K562 (cell line): ENCODE results near the gene ATP5ME. TPM values are rescaled to one million over a fixed set of nuclear protein-coding genes. Genes with fewer than 3 reads are reported as not detected.

Experiments
- ATAC-seq: fragments of 200-7000 bp; cut with Tn5 transposase; 3 replicates; pipeline ENCODE4 v1.9.1; 2020; ENCODE audit warnings: moderate library complexity
- BruUV-seq: library from RNA; stranded (reverse); fragments of 400-500 nt; replicated peaks from 2 replicates; lab custom pipeline; 2021; lab: Mats Ljungman, UMichigan
- CTCF ChIA-PET: fragments of 300-600 bp; formaldehyde crosslinking; extraction: SDS; loops from one replicate; lab custom pipeline; 2021; ENCODE audit warnings: low intra/inter-chr PET ratio; lab: Yijun Ruan, JAX
- POLR2A ChIA-PET: fragments of 300-600, 350-650 bp; sonication (Branson Sonifier 250); formaldehyde crosslinking; extraction: SDS; loops from one replicate; lab custom pipeline; 2021; ENCODE audit warnings: antibody characterized with exemption, inconsistent platforms; lab: Yijun Ruan, JAX
- DNase-seq, 4 experiments: peaks; one replicate each; pipeline versions ENCODE4 v3.0.0 to v3.0.0-alpha.2; 2011 to 2018; ENCODE audit warnings: low spot score in 3 of 4, mixed read lengths in 3 of 4; ENCODE audit errors: extremely low read depth in 1 of 4
- FAIRE-seq: peaks from 2 replicates; lab custom pipeline; 2011; peaks lifted over from hg19 to GRCh38; lab: Jason Lieb, UNC
- H2AFZ ChIP-seq: 2 replicates; pipeline ENCODE4 v1.6.0; 2011; ENCODE audit warnings: low read depth, low read length, control low read depth, inconsistent platforms
- H3K27ac ChIP-seq: fragments of 200-600 bp; 3 replicates; pipeline ENCODE4 v1.8.0; 2011; ENCODE audit warnings: low read depth, mild to moderate bottlenecking, control low read depth, inconsistent platforms, low read length, moderate library complexity, mixed read lengths; ENCODE audit errors: extremely low read depth
- H3K27me3 ChIP-seq, 2 experiments: fragments of 300-600 bp in 1 of 2; 2 replicates in 1 of 2; 3 replicates in 1 of 2; pipeline versions ENCODE4 v1.6.0 to v1.8.0; 2011; ENCODE audit warnings: inconsistent platforms in 2 of 2, low read length in 2 of 2, mild to moderate bottlenecking in 1 of 2, mixed read lengths in 1 of 2, moderate library complexity in 1 of 2; ENCODE audit not compliant: control insufficient read depth in 2 of 2, insufficient read depth in 2 of 2
- H3K36me3 ChIP-seq: fragments of 300-600 bp; 3 replicates; pipeline ENCODE4 v1.8.0; 2011; ENCODE audit warnings: mild to moderate bottlenecking, low read length, inconsistent platforms; ENCODE audit not compliant: control insufficient read depth, insufficient read depth
- H3K4me1 ChIP-seq, 2 experiments: fragments of 200-600 bp in 1 of 2; replicated peaks in 1 of 2; 2 replicates in 1 of 2; 3 replicates in 1 of 2; pipeline versions ENCODE4 v1.5.1 to v1.8.0; 2011; ENCODE audit warnings: inconsistent platforms in 2 of 2, low read length in 2 of 2, mild to moderate bottlenecking in 1 of 2, mixed read lengths in 1 of 2, moderate library complexity in 1 of 2; ENCODE audit not compliant: control insufficient read depth in 2 of 2, insufficient read depth in 2 of 2
- H3K4me2 ChIP-seq: 2 replicates; pipeline ENCODE4 v1.6.1; 2011; ENCODE audit warnings: low read length, control low read depth, inconsistent platforms, mixed read lengths; ENCODE audit not compliant: insufficient read depth
- H3K4me3 ChIP-seq: fragments of 200-600 bp; sonication (generic), shearing (Covaris generic); 2 replicates; pipeline ENCODE4 v1.5.1; 2016; ENCODE audit warnings: control low read depth, inconsistent platforms
- H3K79me2 ChIP-seq: fragments of 200-600 bp; 3 replicates; pipeline ENCODE4 v1.8.0; 2011; ENCODE audit warnings: low read length, inconsistent platforms; ENCODE audit not compliant: control insufficient read depth, insufficient read depth
- H3K9ac ChIP-seq, 2 experiments: 2 replicates each; pipeline versions ENCODE4 v1.6.0 to v1.6.1; 2011; ENCODE audit warnings: low read depth in 2 of 2, low read length in 2 of 2, control low read depth in 1 of 2, inconsistent platforms in 1 of 2, mild to moderate bottlenecking in 1 of 2, mixed read lengths in 1 of 2; ENCODE audit not compliant: insufficient read depth in 1 of 2
- H3K9me1 ChIP-seq: one replicate; pipeline ENCODE4 v1.6.0; 2011; ENCODE audit warnings: inconsistent platforms, mild to moderate bottlenecking, low read length, moderate library complexity; ENCODE audit not compliant: control insufficient read depth, insufficient read depth
- H3K9me3 ChIP-seq: replicated peaks from 2 replicates; pipeline ENCODE4 v1.5.1; 2011; ENCODE audit warnings: low read depth, low read length, inconsistent platforms; ENCODE audit not compliant: control insufficient read depth, insufficient read depth
- H4K20me1 ChIP-seq: replicated peaks from 2 replicates; pipeline ENCODE4 v1.6.1; 2011; ENCODE audit warnings: low read length, inconsistent platforms, mixed read lengths; ENCODE audit not compliant: control insufficient read depth, insufficient read depth
- ETV5 ChIP-seq: sonication (generic); formaldehyde crosslinking; IDR thresholded peaks from 2 replicates; pipeline ENCODE4 v1.4.0; 2020; ENCODE audit warnings: low read depth, mild to moderate bottlenecking, missing genetic modification reagents
- MCM2 ChIP-seq: fragments of 450-650 bp; IDR thresholded peaks from 2 replicates; pipeline ENCODE4 v1.6.1; 2017; ENCODE audit warnings: low read depth, mild to moderate bottlenecking
- MNT ChIP-seq, 2 experiments: fragments of 450-650 bp; conservative IDR thresholded peaks; 2 replicates each; pipeline ENCODE4 v1.6.1; 2017; ENCODE audit warnings: mild to moderate bottlenecking in 2 of 2, moderate library complexity in 2 of 2
- WGBS: fragments of 100-300 bp; shearing (Covaris generic); methylation state at CpG from one replicate; pipeline ENCODE4 v1.1.6; 2016; ENCODE audit warnings: low coverage, mixed read lengths; ENCODE audit not compliant: insufficient coverage; ENCODE audit errors: missing lambda C conversion rate; 5-methylcytosine and 5-hydroxymethylcytosine counted together
- in situ Hi-C: fragments of 300-500 bp; cut with MboI; formaldehyde crosslinking; loops from 4 replicates; pipeline ENCODE4 v1.15.0; 2018; ENCODE audit warnings: inconsistent platforms, mixed read lengths
- intact Hi-C: fragments of 100-400 bp; cut with micrococcal nuclease; formaldehyde crosslinking; loops from 2 replicates; pipeline ENCODE4 v1.14.2; 2022
- polyA plus RNA-seq, 8 experiments: library from polyadenylated mRNA; depleted of rRNA in 4 of 8; stranded (reverse) in 5 of 8; unstranded in 3 of 8; fragments of >200 nt; fragmentation: Nextera tagmentation in 2 of 8; fragmentation: Illumina TruSeq in 1 of 8; extraction: Ambion mirVana in 2 of 8; extraction: Trizol in 1 of 8; gene quantifications; 2 replicates each; pipeline versions ENCODE4 v1.2.1 to v1.2.3, GENCODE V29; 2011 to 2014; ENCODE audit warnings: inconsistent platforms in 1 of 8, missing spikeins in 1 of 8
- total RNA-seq, 7 experiments: library from RNA; depleted of rRNA in 6 of 7; stranded (reverse); fragments of >200 nt in 6 of 7; fragmentation: Illumina TruSeq in 2 of 7; extraction: Trizol in 2 of 7; gene quantifications; 2 replicates each; pipeline versions ENCODE4 v1.2.1 to v1.2.3, GENCODE V29; 2011 to 2021; ENCODE audit warnings: low replicate concordance in 1 of 7
- TF ChIP-seq, protein P1 (sequence below), 2 experiments: fragments of 450-650 bp in 1 of 2; sonication (generic) in 1 of 2; formaldehyde crosslinking in 1 of 2; IDR thresholded peaks; 2 replicates each; pipeline versions ENCODE4 v1.7.1 to v1.9.0; 2016 to 2022; ENCODE audit warnings: inconsistent platforms in 1 of 2, mild to moderate bottlenecking in 1 of 2, missing genetic modification reagents in 1 of 2

ATP5ME gene
- total and polyA plus RNA-seq, 9 of the 15 experiments (the other 6 are each of a cell fraction or from before 2014, with no cell fraction given), result 509 to 2,480 (median 887) TPM

- H3K4me1 ChIP-seq, result peaks cover 0 to 32% of the 10 kb centered on the region in 2 experiments; a peak in 2 of 5 replicates
- no peaks in the 10 kb centered on the region for H4K20me1 ChIP-seq
- no peaks in the 10 kb centered on the region; the same call in 1 of the 2 replicates for H3K9me3 ChIP-seq
- no peak for FAIRE-seq
- no peak overlapping the region for H3K9ac ChIP-seq
- ChIA-PET POLR2A (interaction anchor here (0.7 to 1.0 kb wide), 2 partner anchors 14 to 61 kb away, joined by 3 read pairs; no protein-coding TSS in a partner anchor), CTCF (no interaction called here)
- TF ChIP-seq MCM2 (no peak), MNT (conservative IDR thresholded peaks at IDR 0.05) (no peak), ETV5 (CRISPR knock-in tag) (no peak)
- TF ChIP-seq, protein P1, sequence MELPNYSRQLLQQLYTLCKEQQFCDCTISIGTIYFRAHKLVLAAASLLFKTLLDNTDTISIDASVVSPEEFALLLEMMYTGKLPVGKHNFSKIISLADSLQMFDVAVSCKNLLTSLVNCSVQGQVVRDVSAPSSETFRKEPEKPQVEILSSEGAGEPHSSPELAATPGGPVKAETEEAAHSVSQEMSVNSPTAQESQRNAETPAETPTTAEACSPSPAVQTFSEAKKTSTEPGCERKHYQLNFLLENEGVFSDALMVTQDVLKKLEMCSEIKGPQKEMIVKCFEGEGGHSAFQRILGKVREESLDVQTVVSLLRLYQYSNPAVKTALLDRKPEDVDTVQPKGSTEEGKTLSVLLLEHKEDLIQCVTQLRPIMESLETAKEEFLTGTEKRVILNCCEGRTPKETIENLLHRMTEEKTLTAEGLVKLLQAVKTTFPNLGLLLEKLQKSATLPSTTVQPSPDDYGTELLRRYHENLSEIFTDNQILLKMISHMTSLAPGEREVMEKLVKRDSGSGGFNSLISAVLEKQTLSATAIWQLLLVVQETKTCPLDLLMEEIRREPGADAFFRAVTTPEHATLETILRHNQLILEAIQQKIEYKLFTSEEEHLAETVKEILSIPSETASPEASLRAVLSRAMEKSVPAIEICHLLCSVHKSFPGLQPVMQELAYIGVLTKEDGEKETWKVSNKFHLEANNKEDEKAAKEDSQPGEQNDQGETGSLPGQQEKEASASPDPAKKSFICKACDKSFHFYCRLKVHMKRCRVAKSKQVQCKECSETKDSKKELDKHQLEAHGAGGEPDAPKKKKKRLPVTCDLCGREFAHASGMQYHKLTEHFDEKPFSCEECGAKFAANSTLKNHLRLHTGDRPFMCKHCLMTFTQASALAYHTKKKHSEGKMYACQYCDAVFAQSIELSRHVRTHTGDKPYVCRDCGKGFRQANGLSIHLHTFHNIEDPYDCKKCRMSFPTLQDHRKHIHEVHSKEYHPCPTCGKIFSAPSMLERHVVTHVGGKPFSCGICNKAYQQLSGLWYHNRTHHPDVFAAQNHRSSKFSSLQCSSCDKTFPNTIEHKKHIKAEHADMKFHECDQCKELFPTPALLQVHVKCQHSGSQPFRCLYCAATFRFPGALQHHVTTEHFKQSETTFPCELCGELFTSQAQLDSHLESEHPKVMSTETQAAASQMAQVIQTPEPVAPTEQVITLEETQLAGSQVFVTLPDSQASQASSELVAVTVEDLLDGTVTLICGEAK (IDR thresholded peaks at IDR 0.05), result no peak
- TF ChIP-seq, protein P1 (CRISPR knock-in tag; IDR thresholded peaks at IDR 0.05), result no peak
- H3K4me2 ChIP-seq, result no peak overlapping the region
- no peak for DNase-seq
- no peak overlapping the region for H3K4me3 ChIP-seq
- no peak overlapping the region for H2AFZ ChIP-seq
- peaks cover 27 to 74% of the 10 kb centered on the region in 2 experiments; a peak in 4 of 5 replicates for H3K27me3 ChIP-seq
- H3K79me2 ChIP-seq, result no peaks in the 10 kb centered on the region
- ATAC-seq, result peak; percentile 34
- H3K9me1 ChIP-seq, result no peaks in the 10 kb centered on the region
- no TSS peak for BruUV-seq
- in situ Hi-C loops (no loop called here), intact Hi-C loops (no loop called here)
- no peak overlapping the region for H3K27ac ChIP-seq
- WGBS, result 2% methylated on average over 15 of the region's 20 CpGs
- H3K36me3 ChIP-seq, result no peaks in the 10 kb centered on the region
These were observed 47.6 kb downstream of the ATP5ME start for GRCh38 chr4:626201-627091.
